Measurements from ENCODE around the gene MDFIC. TPM values are rescaled to one million over a fixed set of nuclear protein-coding genes. Genes with fewer than 3 reads are reported as not detected.

The MDFIC gene
- total and polyA plus RNA-seq, 2 donors (not counting 1 experiment from before 2014, with no cell fraction given) = 19.6 to 66.1 TPM

- DNase-seq (no peak), ATAC-seq (ENCODE audit: low read depth) (no peak)
- no peaks in the 10 kb centered on the region for H3K27me3 Mint-ChIP-seq
- TF ChIP-seq EZH2 (IDR thresholded peaks at IDR 0.05; ENCODE audit: borderline replicate concordance, insufficient read depth, low read depth, low read length, poor library complexity, severe bottlenecking) = no peak
- TF ChIP-seq, protein P1, sequence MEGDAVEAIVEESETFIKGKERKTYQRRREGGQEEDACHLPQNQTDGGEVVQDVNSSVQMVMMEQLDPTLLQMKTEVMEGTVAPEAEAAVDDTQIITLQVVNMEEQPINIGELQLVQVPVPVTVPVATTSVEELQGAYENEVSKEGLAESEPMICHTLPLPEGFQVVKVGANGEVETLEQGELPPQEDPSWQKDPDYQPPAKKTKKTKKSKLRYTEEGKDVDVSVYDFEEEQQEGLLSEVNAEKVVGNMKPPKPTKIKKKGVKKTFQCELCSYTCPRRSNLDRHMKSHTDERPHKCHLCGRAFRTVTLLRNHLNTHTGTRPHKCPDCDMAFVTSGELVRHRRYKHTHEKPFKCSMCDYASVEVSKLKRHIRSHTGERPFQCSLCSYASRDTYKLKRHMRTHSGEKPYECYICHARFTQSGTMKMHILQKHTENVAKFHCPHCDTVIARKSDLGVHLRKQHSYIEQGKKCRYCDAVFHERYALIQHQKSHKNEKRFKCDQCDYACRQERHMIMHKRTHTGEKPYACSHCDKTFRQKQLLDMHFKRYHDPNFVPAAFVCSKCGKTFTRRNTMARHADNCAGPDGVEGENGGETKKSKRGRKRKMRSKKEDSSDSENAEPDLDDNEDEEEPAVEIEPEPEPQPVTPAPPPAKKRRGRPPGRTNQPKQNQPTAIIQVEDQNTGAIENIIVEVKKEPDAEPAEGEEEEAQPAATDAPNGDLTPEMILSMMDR (IDR thresholded peaks at IDR 0.05) = no peak
- H3K36me3 ChIP-seq (replicated peaks in 1 of 2; ENCODE audit: control extremely low read depth in 1 of 2, control insufficient read depth in 1 of 2, extremely low read depth in 1 of 2, insufficient read depth in 2 of 2, low read length in 1 of 2) = no peaks in the 10 kb centered on the region
- peaks cover 62% of the 10 kb centered on the region for H3K79me2 ChIP-seq (ENCODE audit: control insufficient read depth, insufficient read depth, low read length)
- H3K4me3 ChIP-seq (ENCODE audit: control extremely low read depth in 1 of 5, extremely low read depth in 1 of 5, insufficient read depth in 1 of 5, low read depth in 2 of 5, low read length in 4 of 5) = no peak overlapping the region
- no peak overlapping the region for H3K9ac ChIP-seq (ENCODE audit: low read length)
- peaks cover 0 to 6% of the 10 kb centered on the region in 2 donors for H3K4me1 ChIP-seq (ENCODE audit: control insufficient read depth in 2 of 2, insufficient read depth in 2 of 2, low read length in 2 of 2)
- H3K27ac ChIP-seq (ENCODE audit: low read length in 2 of 2) = no peak overlapping the region
- POLR2A ChIA-PET = no interaction called here
- no peak overlapping the region for H3K4me2 ChIP-seq (replicated peaks; ENCODE audit: low read depth, low read length, poor library complexity, severe bottlenecking)
- no peaks in the 10 kb centered on the region for H3K27me3 ChIP-seq (replicated peaks in 1 of 4; ENCODE audit: control extremely low read depth in 1 of 4, control insufficient read depth in 3 of 4, insufficient read depth in 4 of 4, low read length in 3 of 4)
- peaks cover 4% of the 10 kb centered on the region for H4K20me1 ChIP-seq (ENCODE audit: control insufficient read depth, insufficient read depth, low read length, poor library complexity, severe bottlenecking)
- H3K9me3 Mint-ChIP-seq (ENCODE audit: insufficient read depth) = no peaks in the 10 kb centered on the region
- peaks cover 51% of the 10 kb centered on the region for H3K4me1 Mint-ChIP-seq
- H3K9me3 ChIP-seq (ENCODE audit: control extremely low read depth in 1 of 3, control insufficient read depth in 2 of 3, insufficient read depth in 1 of 3, low read length in 2 of 3) = no peaks in the 10 kb centered on the region
- no peak overlapping the region for H3K4me3 Mint-ChIP-seq
- intact Hi-C loops (cut with micrococcal nuclease) = no loop called here
- H3K27ac Mint-ChIP-seq = no peak overlapping the region
- no peak overlapping the region for H2AFZ ChIP-seq (ENCODE audit: insufficient read depth, low read depth, low read length, poor library complexity, severe bottlenecking)
- CTCF ChIA-PET = interaction anchor here (6.9 kb wide), 1 partner anchor 91 kb away, joined by 51 read pairs; no protein-coding TSS in a partner anchor
These were observed 34.8 kb downstream of the MDFIC start for GRCh38 chr7:114956702-114957101.

DNA sequence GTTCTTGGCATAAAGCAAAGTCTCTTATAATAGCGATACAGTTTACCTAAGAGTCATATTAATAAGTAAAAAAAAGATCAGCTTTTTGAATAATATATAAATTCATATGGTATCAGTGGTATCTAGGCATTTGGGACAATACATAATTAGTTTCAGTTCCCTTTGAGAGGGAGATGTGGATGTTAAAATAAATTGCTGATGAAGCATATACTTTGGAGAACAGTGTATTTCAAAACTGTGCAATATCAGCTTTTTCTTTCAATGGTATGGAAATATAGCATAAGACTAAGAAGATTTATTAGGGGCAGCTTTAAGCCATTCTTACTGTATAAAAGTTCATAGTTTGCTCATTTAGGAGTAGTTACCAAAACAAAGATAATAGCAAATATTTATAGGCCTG, 35.5 kb downstream of the MDFIC start:
- Histone ChIP-seq H3K9ac (ENCODE audit: low read length) (no peak overlapping the region), H3K27ac (ENCODE audit: low read length in 2 of 2) (no peak overlapping the region), H3K9me3 (ENCODE audit: control extremely low read depth in 1 of 3, control insufficient read depth in 2 of 3, insufficient read depth in 1 of 3, low read length in 2 of 3) (no peaks in the 10 kb centered on the region), H3K27me3 (replicated peaks in 1 of 4; ENCODE audit: control extremely low read depth in 1 of 4, control insufficient read depth in 3 of 4, insufficient read depth in 4 of 4, low read length in 3 of 4) (no peaks in the 10 kb centered on the region), H3K4me2 (replicated peaks; ENCODE audit: low read depth, low read length, poor library complexity, severe bottlenecking) (no peak overlapping the region), H3K4me3 (ENCODE audit: control extremely low read depth in 1 of 5, extremely low read depth in 1 of 5, insufficient read depth in 1 of 5, low read depth in 2 of 5, low read length in 4 of 5) (no peak overlapping the region), H3K79me2 (ENCODE audit: control insufficient read depth, insufficient read depth, low read length) (peaks cover 61% of the 10 kb centered on the region), H4K20me1 (ENCODE audit: control insufficient read depth, insufficient read depth, low read length, poor library complexity, severe bottlenecking) (peaks cover 4% of the 10 kb centered on the region), H3K4me1 (ENCODE audit: control insufficient read depth in 2 of 2, insufficient read depth in 2 of 2, low read length in 2 of 2) (peaks cover 0 to 6% of the 10 kb centered on the region in 2 donors), H2AFZ (ENCODE audit: insufficient read depth, low read depth, low read length, poor library complexity, severe bottlenecking) (no peak overlapping the region), H3K36me3 (replicated peaks in 1 of 2; ENCODE audit: control extremely low read depth in 1 of 2, control insufficient read depth in 1 of 2, extremely low read depth in 1 of 2, insufficient read depth in 2 of 2, low read length in 1 of 2) (no peaks in the 10 kb centered on the region)
- peaks cover 55% of the 10 kb centered on the region for H3K4me1 Mint-ChIP-seq
- no peak overlapping the region for H3K4me3 Mint-ChIP-seq
- no peak for DNase-seq
- ChIA-PET POLR2A (no interaction called here), CTCF (interaction anchor here (6.9 kb wide), 1 partner anchor 92 kb away, joined by 51 read pairs; no protein-coding TSS in a partner anchor)
- WGBS (ENCODE audit: insufficient coverage) = no CpG with 5 or more reads among the region's 1 CpG
- no peak overlapping the region for H3K27ac Mint-ChIP-seq
- ATAC-seq (ENCODE audit: low read depth) = no peak
- intact Hi-C loops (cut with micrococcal nuclease) = no loop called here
- TF ChIP-seq, protein P1 (IDR thresholded peaks at IDR 0.05) = no peak
- TF ChIP-seq EZH2 (IDR thresholded peaks at IDR 0.05; ENCODE audit: borderline replicate concordance, insufficient read depth, low read depth, low read length, poor library complexity, severe bottlenecking) = no peak
- H3K9me3 Mint-ChIP-seq (ENCODE audit: insufficient read depth) = no peaks in the 10 kb centered on the region
- no peaks in the 10 kb centered on the region for H3K27me3 Mint-ChIP-seq

Data from B cell (primary cell).